GM21529 (cell line): ENCODE results near the gene ELOVL6.
"Not testable (repeated sequence)": the region's sequence is repeated elsewhere in the genome, so short reads cannot be mapped to it uniquely, and the experiment has no call there.

Experiments used
- ATAC-seq: cut with Tn5 transposase; IDR thresholded peaks from one replicate; pipeline ENCODE4 v1.9.1; 2021; ENCODE audit not compliant: unreplicated experiment

The ELOVL6 gene

DNA sequence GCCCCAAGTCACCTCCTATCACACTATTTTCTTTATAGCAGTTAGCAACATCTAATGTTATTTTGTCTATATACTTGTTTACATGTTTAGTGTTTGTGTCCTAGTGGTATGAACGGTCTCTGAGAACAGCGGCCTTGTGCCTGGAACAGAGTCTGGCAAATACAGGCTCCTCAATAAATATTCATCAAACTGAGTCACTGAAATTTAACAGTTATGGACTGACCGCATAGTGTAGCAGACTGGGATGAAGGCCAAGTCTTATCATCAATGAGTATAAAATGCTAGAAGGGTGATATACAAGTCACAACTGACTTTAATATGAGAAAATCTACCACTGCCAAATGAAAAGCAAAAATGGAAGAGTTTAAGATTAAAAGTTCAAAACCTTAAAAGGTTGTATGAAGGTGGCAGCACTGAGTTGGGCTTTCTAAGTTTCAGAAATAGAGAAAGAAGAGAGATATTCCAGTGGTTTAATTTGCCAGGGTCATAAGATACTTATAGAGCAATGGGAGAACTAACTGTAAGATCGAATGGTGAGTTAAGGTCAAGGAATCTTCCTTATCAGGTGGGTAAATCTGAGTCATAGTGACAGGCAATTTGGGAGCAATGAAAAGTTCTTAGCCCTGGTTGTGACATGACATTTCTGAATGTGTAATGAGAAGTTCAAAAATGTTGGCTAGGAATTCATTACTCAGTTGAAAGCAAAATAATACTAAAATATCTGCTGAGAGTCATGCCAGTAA lies 34.9 kb downstream of the ELOVL6 start:
- ATAC-seq, result no peak

DNA sequence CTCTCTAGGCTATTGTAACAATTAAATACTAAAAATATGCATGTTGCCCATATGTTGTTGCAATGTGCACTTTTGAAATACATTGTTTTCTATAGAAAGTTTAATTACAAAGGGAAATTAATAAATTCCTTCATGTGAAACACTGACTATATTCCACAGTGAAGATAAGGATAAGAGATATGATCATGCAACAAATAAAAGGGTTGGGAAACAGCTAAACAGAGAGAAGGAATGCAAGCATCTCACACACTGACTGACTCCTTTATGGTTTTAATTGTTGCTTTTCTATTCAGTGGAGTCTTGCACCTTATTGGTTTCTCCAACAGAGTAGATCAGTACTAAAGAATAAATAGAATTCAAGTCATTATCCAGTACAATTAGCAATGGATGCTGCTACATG lies 37.8 kb downstream of the ELOVL6 start:
- ATAC-seq, result no peak

DNA sequence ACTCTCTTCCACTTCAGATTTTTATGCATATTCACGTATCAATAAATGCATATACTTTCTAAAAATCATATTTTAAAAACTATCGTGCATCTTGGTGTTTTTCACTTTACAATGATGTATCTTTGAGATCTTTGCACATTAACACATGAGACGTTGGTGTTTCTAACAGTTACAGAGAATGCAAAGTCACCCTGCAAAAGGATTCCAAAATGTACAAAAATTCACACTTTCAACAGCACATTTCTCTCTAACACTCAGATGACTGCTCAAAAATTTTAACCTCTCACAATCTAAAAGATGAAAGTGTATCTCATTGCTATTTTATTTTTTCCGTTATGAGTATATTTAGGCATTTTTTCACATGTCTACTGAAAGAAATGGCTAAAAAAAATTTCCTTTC lies 38.9 kb downstream of the ELOVL6 start:
- no peak for ATAC-seq

DNA sequence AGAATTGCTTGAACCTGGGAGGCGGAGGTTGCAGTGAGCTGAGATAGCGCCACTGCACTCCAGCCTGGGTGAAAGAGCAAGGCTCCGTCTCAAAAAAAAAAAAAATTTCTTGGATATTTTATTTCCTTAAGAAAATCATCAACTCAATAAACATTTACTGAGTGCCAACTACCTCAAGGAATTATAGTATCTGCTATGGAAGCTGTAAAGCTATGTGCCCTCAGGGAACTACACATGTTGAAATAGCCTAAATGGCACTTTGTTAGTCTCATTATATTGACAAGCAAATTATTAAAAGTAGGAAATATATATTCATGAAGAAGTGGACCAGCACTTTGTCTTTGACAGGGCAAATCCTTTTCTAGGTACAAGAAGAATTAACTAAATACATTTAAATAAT lies 40.8 kb downstream of the ELOVL6 start:
- no peak for ATAC-seq

DNA sequence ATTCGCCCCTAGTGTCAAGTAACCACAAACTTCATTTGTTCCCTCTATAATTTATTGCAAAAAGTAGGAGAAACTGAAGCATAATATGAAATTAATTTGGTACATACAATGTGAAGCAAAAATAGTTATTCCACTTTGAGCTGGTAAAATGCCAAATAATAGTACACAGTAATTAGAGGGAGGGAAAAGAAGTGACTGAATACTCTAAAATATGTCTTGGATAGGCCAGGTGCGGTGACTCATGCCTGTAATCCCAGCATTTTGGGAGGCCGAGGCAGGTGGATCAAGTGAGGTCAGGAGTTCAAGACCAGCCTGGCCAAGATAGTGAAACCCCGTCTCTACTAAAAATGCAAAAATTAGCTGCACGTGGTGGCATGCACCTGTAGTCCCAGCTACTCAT lies 41.2 kb downstream of the ELOVL6 start:
- ATAC-seq, result not testable (repeated sequence)

DNA sequence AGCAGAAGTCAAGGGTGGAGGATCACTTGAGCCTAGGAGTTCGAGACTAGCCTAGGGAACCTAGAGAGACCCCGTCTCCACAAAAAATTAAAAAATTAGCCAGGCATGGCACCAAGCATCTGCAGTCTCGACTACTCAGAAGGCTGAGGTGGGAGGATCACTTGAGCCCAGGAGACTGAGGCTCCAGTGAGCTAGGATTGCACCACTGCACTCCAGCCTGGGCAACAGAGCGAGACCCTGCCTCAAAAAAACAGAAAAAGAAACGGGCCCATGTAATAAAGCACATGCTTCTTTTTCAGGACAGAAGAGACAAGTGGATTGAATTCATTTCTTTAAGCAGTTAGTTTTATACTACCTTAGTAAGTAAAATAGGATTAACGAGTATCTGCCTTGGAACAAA lies 42.0 kb downstream of the ELOVL6 start:
- ATAC-seq, result no peak

DNA sequence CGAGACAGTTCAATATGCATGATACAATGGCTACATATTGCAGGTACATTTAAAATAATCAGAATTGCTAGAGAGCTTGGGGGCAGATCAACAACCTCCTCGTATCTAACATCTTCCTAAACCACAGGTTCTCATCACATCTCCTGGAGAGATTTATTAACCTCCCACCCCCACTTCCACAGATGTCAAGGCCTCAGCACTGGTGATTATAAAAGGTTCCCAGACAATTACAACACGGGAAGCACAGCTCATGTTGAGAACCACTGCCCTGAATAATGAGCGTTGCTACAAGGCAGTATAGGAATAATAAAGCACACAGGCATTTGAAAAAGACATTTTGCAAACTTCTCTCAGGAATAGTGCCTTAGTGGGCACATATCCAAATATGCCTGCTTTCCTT lies 42.8 kb downstream of the ELOVL6 start:
- no peak for ATAC-seq

DNA sequence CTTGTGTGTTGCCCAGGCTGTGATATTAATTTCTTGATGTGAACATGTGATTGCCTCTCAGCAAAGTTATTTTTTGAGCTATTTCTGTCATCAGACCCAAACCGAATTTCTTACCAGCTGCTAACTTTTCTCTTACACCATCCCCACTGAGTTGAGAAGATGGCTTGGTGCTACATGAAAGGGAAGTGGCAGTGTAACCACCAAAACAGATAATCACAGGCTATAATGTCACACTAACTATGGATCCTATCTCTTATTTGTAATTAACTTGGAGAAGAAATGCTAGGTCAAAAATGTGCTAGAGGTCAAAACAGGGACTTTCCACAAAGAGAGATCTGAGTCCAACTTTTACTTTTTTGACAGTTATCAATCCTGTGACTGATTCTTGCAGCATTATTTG lies 43.8 kb downstream of the ELOVL6 start:
- ATAC-seq, result no peak

DNA sequence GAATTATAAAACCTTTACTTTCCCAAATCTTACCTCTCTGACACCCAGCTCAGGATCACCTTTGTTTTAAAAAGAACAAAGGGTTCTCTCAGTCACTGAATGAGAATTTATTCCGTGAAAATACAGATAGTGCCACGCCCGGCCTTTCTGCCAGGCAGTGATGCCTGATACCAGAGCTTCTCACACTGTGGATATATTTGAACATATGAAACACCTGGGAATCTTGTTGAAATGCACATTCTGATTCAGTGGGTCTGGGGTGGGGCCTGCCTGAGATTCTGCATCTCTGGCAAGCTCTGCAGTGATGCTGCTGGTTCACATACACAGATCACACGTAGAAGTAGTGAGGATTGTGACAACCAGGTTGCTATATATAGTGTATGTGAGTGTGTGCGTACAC lies 46.0 kb downstream of the ELOVL6 start:
- no peak for ATAC-seq

DNA sequence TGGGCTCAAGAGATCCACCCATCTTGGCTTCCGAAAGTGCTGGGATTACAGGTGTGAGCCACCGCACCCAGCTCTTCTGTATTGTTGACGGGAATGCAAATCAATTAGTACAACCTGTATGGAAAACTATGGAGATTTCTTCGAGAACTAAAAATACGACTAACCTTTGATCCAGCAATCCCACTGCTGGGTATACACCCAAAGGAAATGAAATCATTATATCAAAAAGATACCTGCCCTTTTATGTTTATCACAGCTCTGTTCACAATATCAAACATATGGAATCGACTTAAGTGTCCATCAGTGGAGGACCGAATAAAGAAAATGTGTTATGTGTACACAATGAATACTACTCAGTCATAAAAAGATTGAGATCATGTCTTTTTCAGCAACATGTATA lies 49.3 kb downstream of the ELOVL6 start:
- no peak for ATAC-seq

DNA sequence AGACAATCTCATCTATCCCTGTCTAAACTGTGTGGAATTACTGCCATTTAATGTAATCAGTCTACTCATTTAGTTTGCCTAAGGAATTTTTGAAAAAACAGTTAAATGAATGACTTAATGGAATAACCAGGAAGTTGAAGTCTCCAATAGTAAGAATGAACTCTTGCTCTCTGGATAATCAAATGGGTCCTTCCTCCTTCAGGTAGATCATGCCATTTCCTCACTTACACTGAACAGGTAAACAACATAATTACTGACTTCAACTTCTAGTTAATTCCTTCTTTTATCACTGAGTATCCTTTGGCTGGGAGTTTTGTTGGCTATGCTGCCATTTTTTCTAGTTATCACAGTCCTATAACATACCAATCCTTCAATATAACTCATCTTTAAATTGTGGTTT lies 56.0 kb downstream of the ELOVL6 start:
- no peak for ATAC-seq

DNA sequence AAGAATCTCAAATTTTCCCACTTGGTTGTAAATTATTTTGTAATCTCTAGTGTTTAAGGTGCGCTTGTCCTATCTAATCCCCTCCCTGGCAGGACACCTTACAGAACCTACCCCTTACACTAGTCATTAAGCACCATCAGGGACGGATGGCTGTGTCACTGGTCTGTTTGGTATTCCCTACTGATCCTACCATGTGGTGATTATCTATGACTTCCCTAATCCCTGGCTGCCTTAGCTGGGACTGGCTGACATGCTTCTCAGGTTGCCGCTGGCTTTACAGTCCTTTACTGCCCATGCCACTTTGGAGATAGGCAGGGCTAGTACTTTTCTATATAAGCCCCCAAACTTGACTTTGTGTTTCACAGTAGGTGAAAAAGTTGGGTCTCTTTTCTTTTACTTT lies 58.6 kb downstream of the ELOVL6 start:
- no peak for ATAC-seq

DNA sequence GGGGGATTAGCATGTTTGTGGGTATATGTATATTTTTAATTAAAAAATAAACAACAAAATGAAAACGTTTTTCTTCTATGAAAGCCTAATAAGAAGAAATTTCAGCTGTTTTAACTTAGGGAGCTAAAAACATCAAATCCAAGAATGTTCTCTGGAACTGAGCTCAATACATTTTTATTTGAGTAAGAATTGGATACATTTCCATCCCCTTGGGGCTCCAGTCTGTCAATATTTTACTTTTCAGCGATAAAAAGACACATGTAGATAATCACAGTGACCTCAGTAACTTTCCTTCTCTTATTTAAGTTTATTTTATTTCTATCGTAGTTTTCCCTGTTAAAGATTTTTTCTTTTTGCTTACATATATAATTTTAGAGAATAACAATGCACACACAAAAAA lies 59.3 kb downstream of the ELOVL6 start:
- no peak for ATAC-seq

DNA sequence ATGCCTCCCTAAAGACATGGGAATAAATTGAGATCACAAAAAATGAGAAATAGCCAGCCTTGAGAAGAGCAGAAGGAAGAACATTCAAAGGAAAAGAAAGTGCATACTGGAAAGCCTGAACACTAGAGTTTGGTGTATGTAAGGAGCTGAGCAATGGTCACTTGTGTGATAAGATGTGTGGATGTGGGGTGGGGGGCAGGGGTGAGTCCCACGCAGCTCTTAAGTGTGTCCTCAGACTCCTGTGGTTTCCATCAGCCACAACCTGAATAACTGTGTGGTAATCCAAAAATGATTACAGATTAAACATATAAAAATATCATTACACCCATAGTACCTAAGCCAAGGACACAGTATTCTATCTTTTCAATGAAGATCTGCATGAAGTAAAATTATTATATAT lies 59.9 kb downstream of the ELOVL6 start:
- no peak for ATAC-seq

DNA sequence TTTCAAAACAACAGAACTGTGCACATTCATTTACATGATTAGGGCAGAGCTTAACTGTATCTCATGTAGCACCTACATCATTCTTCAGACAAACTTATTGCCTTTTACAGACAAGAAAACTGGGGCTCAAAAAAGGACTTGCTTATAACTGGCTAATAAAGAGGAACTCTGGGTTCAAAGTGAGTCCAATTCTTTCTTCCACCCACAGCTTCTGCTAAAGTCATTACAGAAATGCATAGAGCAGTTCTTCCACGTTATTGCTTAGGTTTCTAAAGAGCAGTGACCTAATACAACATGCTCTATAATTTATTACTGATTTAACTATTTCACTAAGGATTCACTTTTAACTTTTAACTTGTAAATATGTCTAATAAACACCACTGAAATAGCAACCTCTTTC lies 60.6 kb downstream of the ELOVL6 start:
- ATAC-seq, result no peak

DNA sequence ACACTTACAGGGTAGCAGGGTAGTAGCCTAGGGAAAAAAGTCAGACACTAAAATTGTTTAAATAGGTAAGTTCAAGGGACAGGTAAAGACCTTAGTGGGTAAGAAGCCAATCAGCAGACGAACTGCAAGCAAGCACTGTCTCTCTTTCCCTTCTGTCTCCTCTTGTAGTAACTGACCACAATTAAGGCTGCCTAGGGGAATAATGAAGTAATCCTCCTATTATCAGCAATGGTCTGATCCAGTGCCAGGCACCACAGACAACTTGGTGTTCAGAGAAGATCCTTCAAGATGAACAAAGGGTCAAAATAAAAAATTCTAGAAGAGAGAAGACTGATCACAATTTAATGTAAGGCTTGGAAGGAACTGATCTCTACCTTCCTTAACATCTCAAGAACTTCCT lies 62.9 kb downstream of the ELOVL6 start:
- no peak for ATAC-seq

DNA sequence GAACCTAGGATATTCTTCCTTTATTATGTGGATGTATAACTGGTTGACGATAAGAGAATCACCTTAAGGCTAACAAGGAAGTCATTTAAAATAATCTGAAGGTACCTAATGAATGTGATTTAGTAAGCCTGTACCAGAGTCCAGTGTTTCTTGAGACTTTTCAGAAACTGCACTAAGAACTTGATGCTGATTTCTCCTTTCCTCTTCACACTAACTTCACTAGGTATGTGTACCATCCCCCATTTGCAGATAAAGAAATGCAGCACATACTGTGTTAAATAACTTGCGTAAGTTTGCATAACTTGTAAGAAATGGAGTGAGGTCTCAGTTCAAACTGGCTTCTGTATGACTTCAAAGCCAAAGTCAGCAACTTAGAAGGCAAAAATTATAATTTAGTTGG lies 63.3 kb downstream of the ELOVL6 start:
- ATAC-seq, result no peak

DNA sequence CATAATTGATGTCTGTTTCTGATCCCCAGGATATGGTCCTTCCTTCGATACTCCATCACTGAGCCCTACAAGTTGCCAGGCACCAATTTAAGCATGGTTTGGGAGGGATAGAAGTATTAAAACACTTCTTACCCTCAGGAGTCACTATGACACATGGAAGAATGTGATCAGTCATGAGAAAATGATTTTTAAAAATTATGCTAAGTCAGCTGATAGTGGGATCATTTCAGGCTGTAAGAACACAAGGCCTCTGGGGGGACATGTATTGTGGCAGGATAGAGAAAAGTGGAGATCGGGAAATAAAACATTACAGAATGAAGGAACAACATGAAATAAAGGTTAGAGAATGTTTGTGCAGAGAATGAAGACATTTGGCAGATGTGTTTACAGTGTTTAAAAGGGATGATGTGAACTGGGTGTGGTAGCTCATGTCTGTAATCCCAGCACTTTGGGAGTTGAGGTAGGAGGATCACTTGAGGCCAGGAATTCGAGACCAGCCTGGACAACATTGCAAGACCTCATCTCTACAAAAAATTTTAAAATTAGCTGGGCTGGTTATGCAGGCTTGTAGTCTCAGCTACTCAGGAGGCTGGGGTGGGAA lies 64.0 kb downstream of the ELOVL6 start:
- no peak for ATAC-seq

DNA sequence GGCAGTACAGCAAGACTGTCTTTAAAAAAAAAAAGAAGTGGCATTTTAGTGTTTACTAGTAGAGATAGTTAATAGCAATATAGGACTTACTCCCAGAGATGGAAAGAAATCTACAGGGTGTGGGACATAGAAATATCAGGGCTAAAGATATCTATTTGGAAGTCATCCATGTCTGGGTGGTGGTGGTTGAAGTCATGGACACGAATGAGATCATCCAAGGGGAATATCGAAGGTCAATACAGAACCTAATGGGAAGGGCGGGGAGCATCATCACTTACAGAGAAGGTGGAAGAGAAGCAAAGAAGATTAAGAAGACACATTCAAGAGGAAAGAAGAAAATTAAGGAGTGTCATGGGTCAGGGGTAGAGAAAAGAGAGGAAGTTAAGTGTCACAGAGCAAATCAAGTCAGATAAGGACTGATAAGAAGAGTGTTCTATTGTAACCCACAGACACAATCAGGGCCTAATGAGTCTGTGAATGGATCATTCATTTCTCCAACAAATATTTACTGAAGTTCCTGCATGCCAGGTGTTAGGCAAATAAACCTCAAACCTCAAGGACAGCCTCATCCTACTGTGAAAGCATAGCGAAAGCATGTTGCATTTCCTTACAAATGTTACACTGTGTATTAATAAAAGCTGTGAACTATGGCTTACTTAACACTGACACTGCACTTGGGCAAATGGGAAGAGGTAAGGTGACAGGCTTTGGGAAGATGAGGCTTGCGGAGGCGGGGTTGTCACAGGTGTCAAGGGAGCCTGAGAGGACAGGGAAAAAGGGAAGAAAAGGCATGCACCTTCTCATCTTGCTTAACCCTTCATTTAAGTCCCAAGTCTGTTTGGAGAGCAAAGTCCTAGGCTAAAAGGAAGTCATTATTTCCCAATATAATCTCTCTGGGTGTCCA lies 65.3 kb downstream of the ELOVL6 start:
- no peak for ATAC-seq

DNA sequence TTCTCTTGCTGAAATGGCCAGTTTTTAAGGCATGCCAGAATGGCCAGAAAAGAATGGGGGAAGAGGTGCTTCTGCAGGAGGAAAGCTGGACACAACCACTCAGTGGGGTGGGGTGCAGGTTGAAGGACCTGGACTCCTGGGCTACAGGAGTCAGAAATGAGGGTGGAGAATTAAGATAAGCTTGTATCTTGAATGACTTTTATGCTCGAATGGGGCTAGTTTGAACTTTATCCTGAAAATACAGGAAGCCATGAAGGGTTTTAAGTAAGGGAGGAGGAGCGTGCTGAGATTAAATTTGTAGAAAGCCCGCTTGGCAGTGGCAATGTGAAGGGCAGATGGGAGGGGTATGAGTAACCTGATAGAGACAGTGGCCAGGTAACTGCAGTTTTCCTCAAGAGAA lies 66.5 kb downstream of the ELOVL6 start:
- ATAC-seq, result no peak

DNA sequence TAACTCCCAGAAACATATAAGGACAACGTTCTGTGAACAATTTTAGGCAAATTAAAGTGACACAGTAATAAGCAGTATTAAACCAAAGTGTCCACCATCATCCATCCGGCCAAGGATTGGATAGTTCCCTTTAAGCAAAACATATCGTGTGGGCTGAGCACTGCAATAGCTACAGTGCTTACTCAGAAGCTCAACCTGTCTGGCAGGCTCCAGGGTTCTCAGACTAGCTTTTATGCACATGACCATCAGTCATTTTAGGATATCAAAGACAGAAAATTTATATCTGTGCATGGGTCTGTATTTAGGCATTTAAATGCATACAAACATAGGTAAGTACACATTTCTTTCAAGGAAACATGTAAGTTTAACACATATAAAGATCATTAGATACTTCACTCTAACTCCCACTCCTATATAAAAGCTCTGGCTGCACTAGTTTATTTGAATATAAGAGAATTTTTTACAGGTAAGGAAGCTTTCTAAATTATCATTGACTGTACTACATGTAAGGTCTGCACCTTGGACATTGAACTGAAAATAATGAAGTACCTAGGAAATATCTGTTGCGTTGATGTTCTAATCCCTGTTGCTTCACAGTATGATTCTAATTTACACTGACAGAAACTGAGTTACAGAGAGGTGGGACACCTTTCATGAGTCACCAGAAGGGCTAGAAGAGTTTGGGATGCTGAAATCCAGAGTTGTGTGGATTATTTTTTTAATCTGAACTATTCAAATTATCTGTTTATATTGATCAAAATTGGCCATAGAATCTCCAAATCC lies 67.6 kb downstream of the ELOVL6 start:
- no peak for ATAC-seq
